Erythroblast (primary cell): ENCODE measurements around the gene KIF26B.

Experiments used
- GATA1 ChIP-seq: IDR thresholded peaks from 2 replicates; pipeline ENCODE4 v1.6.1; 2011; ENCODE audit warnings: low read depth, mild to moderate bottlenecking, control low read depth, low read length, moderate library complexity
- POLR2A ChIP-seq: IDR thresholded peaks from 2 replicates; pipeline ENCODE4 v1.6.1; 2011; ENCODE audit warnings: mild to moderate bottlenecking, low read length

- TF ChIP-seq POLR2A (no peak), GATA1 (no peak)
These were observed 303.4 kb downstream of the KIF26B start for GRCh38 chr1:245458234-245458633.
